NCI-H2029 (cell line): Measurements from ENCODE around the gene DSEL.

Experiments used
- DNase-seq: peaks from one replicate; lab custom pipeline; 2025; lab: John Stamatoyannopoulos, UW

DSEL gene

GRCh38 chr18:67516539-67517443 lies at the start of gene DSEL:
TSS of gene DSEL (minus strand) at chr18:67516720. CDS start at chr18:67514608, 2,112 bp downstream.
- DNase-seq = peak; percentile 57

- DNase-seq = no peak
Observed at GRCh38 chr18:67553437-67553836, 36.9 kb upstream of the DSEL start.

GRCh38 chr18:67550872-67551520 lies 34.5 kb upstream of the DSEL start:
- no peak for DNase-seq

- no peak for DNase-seq
Observed at GRCh38 chr18:67549946-67550345, 33.4 kb upstream of the DSEL start.

DNA sequence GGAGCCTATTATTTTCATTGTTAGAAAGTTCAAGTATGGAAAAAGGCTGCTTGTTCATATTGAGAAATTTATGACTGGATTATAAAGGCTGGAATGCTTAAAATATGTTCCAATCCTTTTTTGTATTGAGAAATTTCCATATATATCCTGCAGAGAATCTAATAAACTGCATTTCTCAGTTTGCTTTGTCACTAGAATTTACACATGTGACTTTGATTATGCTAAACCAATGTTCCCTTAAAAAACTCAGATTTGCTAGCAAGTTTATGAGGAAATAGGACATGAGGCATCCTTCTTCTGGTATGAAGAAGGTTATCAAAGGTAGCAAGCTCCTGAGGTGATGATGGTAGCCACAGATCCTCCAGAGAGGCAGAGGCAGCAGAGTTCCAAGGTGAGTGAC lies 29.2 kb upstream of the DSEL start:
- DNase-seq = no peak

DNA sequence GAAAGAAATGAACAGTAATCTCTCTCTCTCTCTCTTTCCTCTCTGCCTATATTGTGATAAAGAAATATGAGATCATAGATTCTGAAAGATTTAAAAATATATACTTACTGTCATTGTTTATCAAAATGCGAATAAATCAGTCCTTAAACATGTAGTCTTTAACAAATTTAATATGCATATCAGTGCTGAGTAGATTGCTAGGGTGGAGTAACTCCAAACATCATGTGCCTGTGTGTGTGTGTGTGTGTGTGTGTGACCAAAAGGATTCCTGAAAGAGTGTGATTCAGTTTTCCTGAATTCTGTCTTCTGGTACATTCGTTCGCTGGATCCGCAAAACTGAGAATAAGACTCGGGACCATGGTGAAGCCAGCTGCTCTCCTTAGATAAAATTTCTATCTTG lies 24.0 kb upstream of the DSEL start:
- DNase-seq = no peak

DNA sequence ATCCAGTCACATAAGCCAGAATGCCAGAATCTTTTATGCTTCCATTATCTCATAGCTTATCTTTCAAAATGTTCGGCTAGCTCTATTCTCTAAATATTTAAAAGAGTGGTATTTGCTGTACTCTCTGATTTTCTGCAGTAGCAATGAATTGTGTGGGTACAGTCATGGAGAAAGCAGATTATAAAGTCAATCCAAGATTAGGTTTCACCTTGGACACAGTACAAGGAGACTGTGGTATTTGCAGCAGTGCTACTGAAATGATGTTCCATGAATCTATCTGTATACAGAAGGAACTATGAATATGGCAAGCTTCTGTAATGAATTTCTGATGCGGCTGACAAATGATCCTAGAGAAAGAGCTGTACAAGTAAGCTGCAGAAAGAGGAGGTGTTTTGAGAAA lies 15.4 kb upstream of the DSEL start:
- no peak for DNase-seq

GRCh38 chr18:67525328-67526099 lies 9.0 kb upstream of the DSEL start:
- no peak for DNase-seq

DNA sequence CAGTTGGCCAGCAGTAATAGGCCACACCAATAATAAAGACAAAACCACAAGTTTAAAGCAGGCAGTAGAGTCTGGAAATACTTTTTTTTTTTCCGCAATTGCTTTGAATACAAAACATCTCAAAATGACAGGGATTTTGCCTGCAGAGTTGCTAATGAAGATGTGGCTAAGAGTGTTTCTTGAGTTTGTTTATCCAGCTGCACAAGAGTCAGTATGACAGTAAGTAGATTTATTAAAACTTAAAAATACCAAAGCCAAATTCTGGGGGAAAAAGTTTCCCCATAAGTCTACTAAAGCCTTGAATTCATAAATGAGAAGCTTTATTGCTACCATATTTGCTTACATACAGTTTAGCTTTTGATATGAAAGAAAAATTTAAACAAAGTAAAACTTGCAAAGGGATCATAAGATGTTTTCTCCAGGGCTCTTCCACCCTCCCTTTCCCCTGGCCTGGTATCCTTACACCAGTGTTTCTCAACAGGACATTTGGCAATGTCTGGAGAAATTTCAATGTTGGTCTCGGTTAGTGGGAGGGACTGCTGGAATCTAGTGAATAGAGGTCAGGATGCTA lies 3.9 kb upstream of the DSEL start:
- DNase-seq = no peak

DNA sequence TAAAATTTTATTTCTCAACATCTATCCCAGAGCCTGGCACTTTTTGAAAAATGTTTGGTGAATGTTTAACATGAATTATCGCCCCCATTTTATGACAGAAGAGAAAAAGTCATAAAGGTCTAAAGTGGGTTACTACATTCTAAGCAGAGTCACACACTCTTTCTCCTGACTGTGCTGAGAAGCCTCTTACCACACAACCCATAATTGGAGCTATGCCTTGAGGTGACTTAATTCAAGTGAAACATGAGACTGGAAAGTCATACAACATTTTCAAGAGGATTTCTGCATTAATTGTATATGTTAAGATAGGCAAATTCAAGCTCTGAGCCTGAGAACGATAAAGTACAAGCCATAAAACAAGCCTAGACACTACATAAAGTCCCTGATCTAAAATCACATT lies 3.1 kb upstream of the DSEL start:
- no peak for DNase-seq

GRCh38 chr18:67518566-67518965 lies 2.0 kb upstream of the DSEL start:
- no peak for DNase-seq

GRCh38 chr18:67517444-67517765 lies 885 bp upstream of the DSEL start:
- no peak for DNase-seq

- peak; percentile 24 for DNase-seq
Observed at GRCh38 chr18:67515942-67516538, 480 bp downstream of the DSEL start.

- DNase-seq = no peak
Observed at GRCh38 chr18:67514901-67515540, 1.5 kb downstream of the DSEL start.

DNA sequence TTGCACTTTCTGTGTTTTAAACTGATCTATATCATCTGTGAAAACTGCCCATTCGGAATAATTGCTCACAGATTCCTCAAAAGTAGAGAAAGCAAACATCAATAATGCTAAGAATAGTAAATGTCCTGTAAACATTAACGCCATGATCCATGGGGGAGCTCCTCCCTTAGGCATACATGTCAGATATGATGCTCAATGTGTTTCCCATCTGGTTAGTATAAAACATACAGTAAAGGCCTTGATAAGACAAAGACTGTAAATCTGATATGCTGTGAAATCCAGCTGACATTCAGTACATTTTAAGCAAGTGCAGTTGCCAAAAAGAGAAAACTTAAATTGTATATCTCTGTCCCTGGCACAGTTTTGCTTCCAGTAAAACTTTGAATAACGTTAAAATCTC lies 2.1 kb downstream of the DSEL start:
- DNase-seq = no peak

- no peak for DNase-seq
Observed at GRCh38 chr18:67513280-67513679, 3.2 kb downstream of the DSEL start.

- no peak for DNase-seq
Observed at GRCh38 chr18:67511840-67512239, 4.7 kb downstream of the DSEL start.

DNA sequence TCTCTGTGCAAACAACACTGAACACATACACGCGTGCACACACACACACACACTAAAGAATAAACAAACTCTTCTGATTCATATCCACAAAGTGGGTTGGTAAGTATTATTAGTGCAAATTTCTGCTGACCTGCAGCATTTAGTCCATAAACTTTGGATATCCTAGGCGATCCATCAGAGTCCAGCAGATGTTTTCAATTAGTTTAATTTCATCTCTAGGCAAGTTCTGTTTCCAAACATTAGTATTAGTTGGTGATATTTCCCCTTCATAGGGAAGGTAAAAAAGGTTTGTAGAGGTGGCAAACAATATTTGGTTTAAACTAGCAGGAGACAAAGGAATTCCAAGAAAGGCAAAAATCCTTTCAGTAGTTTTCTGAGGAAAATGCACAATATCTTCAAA lies 5.7 kb downstream of the DSEL start:
- DNase-seq = no peak

DNA sequence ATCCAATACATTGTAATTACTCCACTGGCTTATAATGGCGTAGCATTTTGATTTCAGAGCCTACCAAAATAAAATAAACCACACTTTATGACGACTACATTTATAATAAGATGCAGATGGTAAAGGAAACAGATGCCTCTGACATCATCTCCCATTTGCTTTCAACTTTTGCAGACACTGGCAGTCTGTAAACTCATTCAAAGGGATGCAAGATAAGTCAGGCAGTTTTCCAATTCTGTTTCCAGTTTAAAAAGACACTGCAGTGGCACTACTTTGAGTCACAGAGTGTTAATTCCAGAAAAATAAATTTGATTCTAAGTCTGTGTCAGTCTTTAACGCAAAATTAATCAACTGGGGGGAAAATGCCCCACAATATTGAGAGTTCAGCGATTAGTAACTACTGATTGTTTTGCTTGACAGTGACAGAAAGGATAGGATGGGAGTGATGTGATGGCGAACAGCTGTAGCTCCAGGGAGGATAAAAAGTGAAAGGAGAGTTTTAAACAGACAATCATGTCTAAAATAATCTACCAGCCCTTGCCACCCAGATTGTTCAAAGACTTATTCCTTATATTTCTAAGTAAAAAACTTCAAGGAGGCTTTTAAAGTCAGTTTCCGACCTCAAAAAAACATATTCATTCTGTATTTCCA lies 6.7 kb downstream of the DSEL start:
- no peak for DNase-seq

- no peak for DNase-seq
Observed at GRCh38 chr18:67508146-67508545, 8.4 kb downstream of the DSEL start.

GRCh38 chr18:67504739-67505138 lies 11.8 kb downstream of the DSEL start:
- DNase-seq = no peak
